Astrocyte (in vitro differentiated cells and primary cell): ENCODE results near the gene C1GALT1. TPM values are rescaled to one million over a fixed set of nuclear protein-coding genes. Genes with fewer than 3 reads are reported as not detected.

Experiments used
- DNase-seq: peaks from one replicate; pipeline ENCODE4 v3.0.0-alpha.2; 2010; ENCODE audit warnings: low read depth
- FAIRE-seq: peaks from 2 replicates; lab custom pipeline; 2011; peaks lifted over from hg19 to GRCh38; lab: Jason Lieb, UNC
- H2AFZ ChIP-seq: 2 replicates; pipeline ENCODE4 v1.6.0; 2012; ENCODE audit warnings: low read depth, low read length, inconsistent platforms
- H3K27ac ChIP-seq: 2 replicates; pipeline ENCODE4 v1.5.1; 2011; ENCODE audit warnings: low read depth, low read length, inconsistent platforms
- H3K27me3 ChIP-seq: 2 replicates; pipeline ENCODE4 v1.6.0; 2011; ENCODE audit warnings: low read length, inconsistent platforms; ENCODE audit not compliant: insufficient read depth
- H3K36me3 ChIP-seq: 2 replicates; pipeline ENCODE4 v1.5.1; 2011; ENCODE audit warnings: low read length, inconsistent platforms; ENCODE audit not compliant: insufficient read depth
- H3K4me1 ChIP-seq: 2 replicates; pipeline ENCODE4 v1.5.1; 2011; ENCODE audit warnings: low read length, inconsistent platforms; ENCODE audit not compliant: insufficient read depth
- H3K4me2 ChIP-seq: 2 replicates; pipeline ENCODE4 v1.6.0; 2012; ENCODE audit warnings: low read length, inconsistent platforms
- H3K4me3 ChIP-seq: 2 replicates; pipeline ENCODE4 v1.5.1; 2011; ENCODE audit warnings: low read depth, mild to moderate bottlenecking, low read length, inconsistent platforms; ENCODE audit not compliant: insufficient read depth
- H3K79me2 ChIP-seq: 2 replicates; pipeline ENCODE4 v1.6.0; 2012; ENCODE audit warnings: mild to moderate bottlenecking, low read length, inconsistent platforms; ENCODE audit not compliant: insufficient read depth
- H3K9ac ChIP-seq: 2 replicates; pipeline ENCODE4 v1.6.0; 2012; ENCODE audit warnings: mild to moderate bottlenecking, low read length, inconsistent platforms
- H3K9me3 ChIP-seq: 2 replicates; pipeline ENCODE4 v1.5.1; 2012; ENCODE audit warnings: low read depth, mild to moderate bottlenecking, low read length, inconsistent platforms; ENCODE audit not compliant: insufficient read depth
- H4K20me1 ChIP-seq: 2 replicates; pipeline ENCODE4 v1.6.0; 2012; ENCODE audit warnings: low read length, inconsistent platforms; ENCODE audit not compliant: insufficient read depth
- H3K27ac Mint-ChIP-seq: one replicate; pipeline ENCODE4 v1.8.0; 2021; ENCODE audit warnings: mild to moderate bottlenecking, mixed read lengths; ENCODE audit not compliant: unreplicated experiment
- H3K27me3 Mint-ChIP-seq: one replicate; pipeline ENCODE4 v1.8.0; 2021; ENCODE audit warnings: low read depth, mixed read lengths; ENCODE audit not compliant: unreplicated experiment
- H3K36me3 Mint-ChIP-seq: one replicate; pipeline ENCODE4 v1.8.0; 2021; ENCODE audit warnings: low read depth, mixed read lengths; ENCODE audit not compliant: unreplicated experiment
- H3K4me1 Mint-ChIP-seq: one replicate; pipeline ENCODE4 v1.8.0; 2021; ENCODE audit warnings: low read depth, mixed read lengths; ENCODE audit not compliant: unreplicated experiment
- H3K4me3 Mint-ChIP-seq: one replicate; pipeline ENCODE4 v1.8.0; 2021; ENCODE audit warnings: mild to moderate bottlenecking, moderate library complexity, mixed read lengths; ENCODE audit not compliant: unreplicated experiment
- H3K9me3 Mint-ChIP-seq: one replicate; pipeline ENCODE4 v1.8.0; 2021; ENCODE audit warnings: mild to moderate bottlenecking, mixed read lengths; ENCODE audit not compliant: unreplicated experiment
- CTCF ChIP-seq: IDR thresholded peaks from 2 replicates; pipeline ENCODE4 v1.5.1; 2011; ENCODE audit warnings: low read depth, mild to moderate bottlenecking, inconsistent platforms, low read length, moderate library complexity; ENCODE audit not compliant: insufficient read depth
- EZH2 ChIP-seq: IDR thresholded peaks from 2 replicates; pipeline ENCODE4 v1.6.1; 2012; ENCODE audit warnings: mild to moderate bottlenecking, low read length, inconsistent platforms; ENCODE audit not compliant: insufficient read depth
- total RNA-seq: library from RNA; stranded (reverse); gene quantifications from 2 replicates; pipeline ENCODE4 v1.2.1, GENCODE V29; 2021

The C1GALT1 gene
- total RNA-seq, 1 donor from 2014 or later = 40.0 TPM

GRCh38 chr7:7271094-7271874 lies 88.9 kb downstream of the C1GALT1 start:
- H3K4me1 ChIP-seq = no peaks in the 10 kb centered on the region
- H3K4me3 ChIP-seq = no peak overlapping the region
- H3K27me3 Mint-ChIP-seq = no peaks in the 10 kb centered on the region
- no peaks in the 10 kb centered on the region for H3K9me3 Mint-ChIP-seq
- no peak overlapping the region for H3K27ac Mint-ChIP-seq
- H3K36me3 ChIP-seq = no peaks in the 10 kb centered on the region
- no peak overlapping the region for H2AFZ ChIP-seq
- no peak overlapping the region for H3K27ac ChIP-seq
- no peaks in the 10 kb centered on the region for H3K9me3 ChIP-seq
- no peaks in the 10 kb centered on the region for H3K27me3 ChIP-seq
- no peak for DNase-seq
- TF ChIP-seq CTCF = no peak
- no peak for TF ChIP-seq EZH2
- H3K79me2 ChIP-seq = no peaks in the 10 kb centered on the region
- FAIRE-seq = no peak
- H3K36me3 Mint-ChIP-seq = no peaks in the 10 kb centered on the region
- H3K9ac ChIP-seq = no peak overlapping the region
- H3K4me1 Mint-ChIP-seq = peaks cover 7% of the 10 kb centered on the region
- H3K4me3 Mint-ChIP-seq = no peak overlapping the region
- H3K4me2 ChIP-seq = no peak overlapping the region
- no peaks in the 10 kb centered on the region for H4K20me1 ChIP-seq

GRCh38 chr7:7272294-7272693 lies 90.0 kb downstream of the C1GALT1 start:
- Histone ChIP-seq H4K20me1 (no peaks in the 10 kb centered on the region), H3K36me3 (no peaks in the 10 kb centered on the region), H3K27ac (no peak overlapping the region), H3K79me2 (no peaks in the 10 kb centered on the region), H3K27me3 (no peaks in the 10 kb centered on the region), H3K4me1 (no peaks in the 10 kb centered on the region), H3K9ac (no peak overlapping the region), H3K4me2 (no peak overlapping the region), H3K9me3 (no peaks in the 10 kb centered on the region), H3K4me3 (no peak overlapping the region), H2AFZ (no peak overlapping the region)
- Mint-ChIP-seq H3K27ac (no peak overlapping the region), H3K36me3 (no peaks in the 10 kb centered on the region), H3K4me3 (no peak overlapping the region), H3K27me3 (no peaks in the 10 kb centered on the region), H3K4me1 (peaks cover 10% of the 10 kb centered on the region), H3K9me3 (no peaks in the 10 kb centered on the region)
- FAIRE-seq (no peak), DNase-seq (no peak)
- no peak for TF ChIP-seq EZH2
- TF ChIP-seq CTCF = no peak

GRCh38 chr7:7274782-7275181 lies 92.4 kb downstream of the C1GALT1 start:
- H4K20me1 ChIP-seq = no peaks in the 10 kb centered on the region
- no peaks in the 10 kb centered on the region for H3K79me2 ChIP-seq
- DNase-seq = no peak
- Mint-ChIP-seq H3K27me3 (no peaks in the 10 kb centered on the region), H3K36me3 (no peaks in the 10 kb centered on the region), H3K27ac (no peak overlapping the region), H3K4me1 (peaks cover 7% of the 10 kb centered on the region), H3K9me3 (no peaks in the 10 kb centered on the region), H3K4me3 (no peak overlapping the region)
- no peaks in the 10 kb centered on the region for H3K9me3 ChIP-seq
- no peaks in the 10 kb centered on the region for H3K27me3 ChIP-seq
- no peak overlapping the region for H3K27ac ChIP-seq
- no peak for TF ChIP-seq EZH2
- TF ChIP-seq CTCF = no peak
- no peak overlapping the region for H3K9ac ChIP-seq
- no peak overlapping the region for H3K4me2 ChIP-seq
- H3K36me3 ChIP-seq = no peaks in the 10 kb centered on the region
- no peak overlapping the region for H3K4me3 ChIP-seq
- no peak for FAIRE-seq
- H2AFZ ChIP-seq = no peak overlapping the region
- no peaks in the 10 kb centered on the region for H3K4me1 ChIP-seq
